Renal pelvis (tissue), 4 donors: Measurements from ENCODE around the gene PTX4. TPM values are rescaled to one million over a fixed set of nuclear protein-coding genes. Genes with fewer than 3 reads are reported as not detected.
"Not testable (repeated sequence)": the region's sequence is repeated elsewhere in the genome, so short reads cannot be mapped to it uniquely, and the experiment has no call there.

ENCODE experiments used
- DNase-seq: peaks from one replicate; pipeline ENCODE4 v3.0.0-alpha.2; 2013
- polyA plus RNA-seq, 3 donors: library from polyadenylated mRNA; unstranded; fragments of 120-200 nt; gene quantifications; one replicate each; pipeline ENCODE4 v1.2.1, GENCODE V29; 2013; ENCODE audit not compliant: insufficient read length in 3 of 3

Gene PTX4
- polyA plus RNA-seq, 3 donors, result not detected

DNA sequence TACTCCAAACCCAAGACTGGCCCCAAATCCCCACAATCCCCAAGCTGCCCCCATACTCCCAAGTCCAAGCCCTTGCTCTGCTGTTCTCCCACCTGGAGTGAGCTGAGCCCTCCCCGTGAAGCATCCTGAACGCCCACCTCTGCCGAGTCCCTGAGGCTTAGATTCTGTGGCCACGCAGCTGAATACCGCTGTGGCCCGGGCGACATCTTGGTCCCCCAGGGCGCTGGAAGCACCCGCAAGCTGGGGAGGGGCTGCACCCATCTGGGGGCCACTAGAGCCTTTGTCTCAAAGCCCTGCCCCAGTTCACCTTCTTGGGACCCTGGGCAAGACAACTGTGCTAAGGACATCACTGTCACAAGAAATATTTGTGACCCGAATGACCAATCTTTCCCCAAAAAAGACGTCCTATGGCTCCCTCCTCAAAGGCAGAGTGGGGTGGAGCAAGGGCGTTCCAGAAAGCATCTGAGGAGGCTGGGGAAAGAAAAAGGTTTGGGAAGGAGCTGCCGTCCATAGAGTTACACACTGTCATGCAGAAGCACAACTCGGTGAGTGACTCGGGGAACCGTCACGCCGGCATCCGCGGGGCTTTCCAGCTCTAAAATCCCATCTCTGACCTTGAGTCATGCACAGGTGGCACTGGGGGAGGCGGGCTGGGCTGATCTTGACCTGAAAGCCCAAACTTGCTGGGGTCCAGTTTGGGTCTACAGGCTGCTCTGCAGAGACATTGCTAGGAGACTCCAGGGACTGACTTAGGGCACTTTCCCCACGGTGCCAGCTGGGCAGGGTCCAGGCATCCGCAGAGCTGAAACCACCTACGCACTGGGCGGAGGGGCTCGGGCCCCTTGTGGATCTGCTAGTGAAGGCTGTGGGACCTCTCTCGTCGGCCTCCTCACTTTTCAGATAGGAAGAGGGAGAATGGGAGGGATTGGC is 6.6 kb downstream of the PTX4 start:
- no peak for DNase-seq

DNA sequence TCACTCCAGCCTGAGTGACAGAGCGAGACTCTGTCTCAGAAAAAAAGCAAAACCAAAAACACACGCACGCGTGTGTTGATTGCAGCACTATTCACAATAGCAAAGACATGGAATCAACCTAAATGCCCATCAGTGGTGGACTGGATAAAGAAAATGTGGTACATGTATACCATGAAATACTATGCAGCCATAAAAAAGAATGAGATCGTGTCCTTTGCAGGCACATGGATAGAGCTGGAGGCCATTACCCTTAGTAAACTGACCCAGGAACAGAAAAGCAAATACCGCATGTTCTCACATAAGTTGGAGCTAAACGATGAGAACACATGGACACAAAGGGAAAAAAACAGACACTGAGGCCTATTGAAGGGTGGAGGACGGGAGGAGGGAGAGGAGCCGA is 9.8 kb downstream of the PTX4 start:
- DNase-seq, result not testable (repeated sequence)

DNA sequence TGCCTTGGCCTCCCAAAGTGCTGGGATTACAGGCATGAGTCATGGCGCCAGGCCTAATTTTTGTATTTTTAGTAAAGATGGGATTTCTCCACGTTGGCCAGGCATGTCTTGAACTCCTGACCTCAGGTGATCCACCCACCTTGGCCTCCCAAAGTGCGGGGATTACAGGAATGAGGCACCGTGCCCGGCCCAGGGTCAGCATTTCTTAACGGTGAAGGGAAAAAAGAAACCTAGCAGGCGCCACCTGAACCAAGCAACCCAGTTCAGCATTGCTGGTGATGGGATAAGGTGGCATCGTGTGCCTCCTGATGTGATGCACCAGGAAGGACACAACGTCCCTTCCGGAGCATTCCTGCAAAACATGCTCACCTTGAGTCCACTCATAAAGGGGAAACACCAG is 11.7 kb downstream of the PTX4 start:
- DNase-seq, result no peak

DNA sequence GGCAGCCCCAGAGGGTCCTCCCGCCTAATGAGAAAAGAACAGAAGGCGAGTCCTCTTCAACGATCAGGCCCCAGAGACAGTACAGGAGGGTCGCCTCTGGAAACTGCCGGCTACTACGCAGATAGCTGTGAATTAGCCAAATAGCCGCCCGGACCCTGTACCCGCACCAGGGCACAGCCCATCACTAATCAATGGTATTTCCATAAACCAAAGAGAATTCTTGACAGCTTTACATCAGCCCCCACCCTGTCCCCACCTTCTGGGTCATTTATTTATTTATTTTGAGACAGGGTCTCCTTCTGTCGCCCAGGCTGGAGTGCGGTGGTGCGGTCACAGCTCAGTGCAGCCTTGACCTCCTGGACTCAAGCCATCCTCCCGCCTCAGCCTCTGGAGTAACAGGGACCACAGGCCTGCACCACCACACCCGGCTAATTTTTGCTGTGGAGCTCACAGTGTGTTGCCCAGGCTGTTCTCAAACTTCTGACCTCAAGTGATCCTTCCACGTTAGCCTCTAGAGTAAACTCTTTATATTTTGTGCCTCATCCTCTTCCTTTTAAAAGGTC is 13.1 kb downstream of the PTX4 start:
- DNase-seq, result no peak

- peak; percentile 83 for DNase-seq
Measured at GRCh38 chr16:1474796-1475551, 13.8 kb downstream of the PTX4 start, which contains the start of gene CLCN7. Gene CLCN7 (minus strand): TSS chr16:1475028. CDS start chr16:1474974, 54 bp downstream.

DNA sequence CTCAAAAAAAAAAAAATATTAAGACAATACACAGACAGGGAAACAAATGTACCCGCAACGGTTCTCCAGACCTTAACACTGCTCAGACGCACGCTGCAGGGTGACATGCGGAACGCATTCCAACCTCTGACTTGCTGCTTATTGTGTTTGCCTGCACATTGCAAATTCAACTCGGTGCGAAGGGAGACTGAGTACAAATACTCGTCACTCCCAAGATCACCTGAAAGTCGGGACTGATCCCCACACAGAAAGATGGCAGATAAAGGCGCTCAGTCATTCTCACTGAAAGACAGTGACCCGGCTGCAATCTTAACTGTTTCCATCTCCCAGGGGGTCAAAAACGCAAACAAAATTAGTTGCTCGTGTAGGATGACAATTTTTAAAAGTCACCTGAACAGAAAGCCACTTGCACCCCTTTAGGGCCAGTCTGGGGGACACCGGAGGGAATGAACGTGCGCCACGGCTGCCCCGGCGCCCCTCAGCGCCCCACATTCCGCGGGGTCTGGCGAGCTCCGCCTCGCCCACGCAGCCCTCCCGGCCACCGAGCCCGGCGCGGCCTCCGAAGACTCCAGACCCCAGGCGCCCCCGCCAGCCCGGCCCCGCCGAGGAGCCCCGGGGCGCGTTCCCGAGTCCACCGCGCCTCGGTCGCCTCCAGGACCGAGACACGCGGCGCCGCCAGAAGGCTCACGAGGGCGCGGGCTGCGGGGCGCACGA is 14.5 kb downstream of the PTX4 start:
- no peak for DNase-seq

DNA sequence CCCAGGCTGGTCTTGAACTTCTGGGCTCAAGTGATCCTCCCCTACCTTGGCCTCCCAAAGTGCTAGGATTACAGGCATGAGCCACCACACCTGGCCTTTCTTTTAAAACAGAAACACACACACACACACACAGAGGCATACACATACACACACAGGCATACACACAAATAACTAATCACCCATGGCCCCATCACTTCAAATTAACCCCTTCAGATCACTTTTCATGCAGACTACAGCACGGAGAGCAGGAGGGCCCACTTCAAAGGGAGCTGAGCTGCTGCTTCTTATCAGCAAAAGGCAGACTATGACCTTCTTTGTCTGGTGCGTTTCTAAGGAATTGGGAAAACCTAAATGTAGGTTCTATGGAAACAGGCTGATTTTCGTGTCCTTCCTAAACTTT is 15.8 kb downstream of the PTX4 start:
- DNase-seq, result no peak

DNA sequence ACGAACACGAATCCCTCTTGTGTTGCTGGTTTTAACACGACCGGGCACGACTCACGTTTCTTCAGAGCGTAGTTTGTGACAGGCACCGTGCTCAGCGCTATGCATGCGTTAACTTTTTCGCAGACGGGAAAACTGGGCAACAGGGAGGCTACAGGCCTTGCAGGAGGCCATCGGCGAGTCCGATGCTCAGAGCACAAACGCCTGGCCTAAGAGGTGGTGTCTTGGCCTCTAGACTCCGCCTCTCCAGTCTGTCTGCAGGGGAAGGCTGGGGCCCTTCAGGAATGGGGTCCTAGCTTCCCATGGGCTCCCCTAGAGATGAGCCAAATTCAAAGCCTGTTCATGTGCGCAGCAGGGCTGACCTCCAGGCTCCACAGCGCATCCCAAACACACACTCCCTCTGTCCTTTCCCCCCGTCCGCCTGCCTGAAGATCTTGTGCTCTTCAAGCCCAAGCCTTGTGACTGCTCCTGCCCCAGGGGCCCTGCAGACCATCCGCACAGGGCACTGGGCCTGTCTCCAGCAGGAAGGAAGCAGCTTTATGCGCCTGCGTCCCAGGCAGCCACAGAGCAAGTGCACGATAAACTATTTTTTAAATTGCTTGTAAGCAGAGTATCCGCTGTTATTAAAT is 17.1 kb downstream of the PTX4 start:
- no peak for DNase-seq

DNA sequence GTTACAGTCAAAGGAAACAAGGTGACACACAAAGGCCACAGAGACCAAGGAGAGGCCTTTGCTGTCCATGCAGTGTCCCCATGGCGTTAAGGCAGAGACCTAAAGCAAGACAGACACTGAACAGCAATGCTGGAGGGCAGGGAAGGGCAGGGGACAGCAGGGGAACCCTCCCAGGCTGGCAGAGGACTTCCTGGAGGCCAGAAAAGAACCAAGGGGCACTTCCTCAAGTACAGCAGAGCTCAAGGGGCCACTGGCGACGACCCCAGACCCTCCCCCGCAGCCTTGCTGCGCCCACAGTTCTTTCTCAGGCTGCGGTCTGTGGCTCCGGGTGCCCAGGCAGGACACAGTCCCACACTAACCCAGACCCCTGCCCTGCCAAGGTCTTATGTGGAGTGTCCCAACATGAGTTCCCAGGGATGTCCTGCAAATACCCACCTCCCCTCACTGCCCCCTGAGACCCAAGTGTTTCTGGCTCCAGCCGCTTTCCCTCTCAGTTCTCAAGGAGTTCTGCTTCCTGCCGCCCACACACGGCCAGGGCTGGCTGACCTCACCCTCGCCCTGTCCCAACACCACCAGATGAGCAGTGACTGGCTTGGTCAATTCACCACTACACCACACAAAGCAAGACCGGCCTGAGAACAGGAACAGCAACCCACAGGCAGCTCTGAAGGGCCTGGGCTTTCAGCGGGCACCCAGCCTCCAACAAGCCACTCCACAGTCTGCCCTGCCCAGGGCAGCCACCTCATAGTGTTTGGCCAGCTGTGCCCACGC is 18.1 kb downstream of the PTX4 start:
- DNase-seq, result no peak

DNA sequence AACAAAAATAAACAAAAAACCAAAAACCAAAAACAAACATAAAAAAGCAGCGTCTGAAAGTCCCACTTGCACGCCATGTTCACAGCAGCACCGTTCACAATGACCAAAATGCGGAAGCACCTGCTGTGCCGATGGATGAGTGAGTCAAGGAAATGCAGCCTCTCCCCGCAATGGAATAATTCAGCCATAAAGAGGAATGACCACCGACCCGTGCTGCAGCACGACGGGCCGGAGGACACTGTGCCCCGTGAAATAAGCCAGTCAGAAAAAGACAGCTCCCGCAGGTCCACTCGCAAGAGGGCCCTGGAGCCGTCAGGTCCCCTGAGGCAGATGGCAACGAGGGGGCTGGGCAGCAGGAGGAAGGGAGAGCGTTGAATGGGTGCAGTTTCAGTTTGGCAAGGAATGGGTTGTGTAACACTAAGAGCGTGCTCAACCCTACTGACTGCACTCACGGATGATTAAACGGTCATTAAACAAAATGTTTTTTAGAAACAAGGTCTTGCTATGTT is 19.0 kb downstream of the PTX4 start:
- DNase-seq, result no peak

DNA sequence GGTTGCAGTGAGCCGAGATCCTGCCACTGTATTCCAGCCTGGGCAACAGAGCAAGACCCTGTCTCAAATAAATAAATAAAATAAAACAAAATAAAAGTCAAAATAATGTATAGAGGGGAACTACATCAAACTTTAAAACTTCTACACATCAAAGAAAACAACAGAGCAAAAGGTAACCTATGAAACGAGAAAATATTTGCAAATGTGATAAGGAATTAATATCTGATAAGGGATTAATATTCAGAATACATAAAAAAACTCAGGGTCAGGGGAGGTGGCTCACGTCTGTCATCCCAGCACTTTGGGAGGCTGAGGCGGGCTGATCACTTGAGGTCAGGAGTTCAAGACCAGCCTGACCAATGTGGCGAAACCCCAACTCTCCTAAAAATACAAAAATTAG is 19.6 kb downstream of the PTX4 start:
- DNase-seq, result not testable (repeated sequence)

DNA sequence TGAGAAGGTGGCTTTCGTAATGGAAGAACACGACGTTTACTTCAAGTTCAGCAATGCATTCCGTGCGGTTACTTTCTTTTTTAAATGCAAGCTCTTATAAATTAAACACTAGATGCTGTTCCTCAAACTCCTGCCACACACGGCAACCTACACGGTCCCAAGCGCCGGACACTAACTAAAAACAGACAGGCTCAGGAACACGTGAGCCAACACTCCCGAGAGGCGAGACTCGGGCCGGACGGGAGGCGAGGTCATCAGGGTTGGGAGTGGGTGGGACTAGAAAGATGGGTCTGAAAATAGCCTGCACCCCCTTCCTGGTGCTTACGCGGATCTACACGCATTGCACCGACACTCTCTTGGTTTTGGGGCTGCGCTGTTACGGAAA is 20.3 kb downstream of the PTX4 start:
- DNase-seq, result no peak

DNA sequence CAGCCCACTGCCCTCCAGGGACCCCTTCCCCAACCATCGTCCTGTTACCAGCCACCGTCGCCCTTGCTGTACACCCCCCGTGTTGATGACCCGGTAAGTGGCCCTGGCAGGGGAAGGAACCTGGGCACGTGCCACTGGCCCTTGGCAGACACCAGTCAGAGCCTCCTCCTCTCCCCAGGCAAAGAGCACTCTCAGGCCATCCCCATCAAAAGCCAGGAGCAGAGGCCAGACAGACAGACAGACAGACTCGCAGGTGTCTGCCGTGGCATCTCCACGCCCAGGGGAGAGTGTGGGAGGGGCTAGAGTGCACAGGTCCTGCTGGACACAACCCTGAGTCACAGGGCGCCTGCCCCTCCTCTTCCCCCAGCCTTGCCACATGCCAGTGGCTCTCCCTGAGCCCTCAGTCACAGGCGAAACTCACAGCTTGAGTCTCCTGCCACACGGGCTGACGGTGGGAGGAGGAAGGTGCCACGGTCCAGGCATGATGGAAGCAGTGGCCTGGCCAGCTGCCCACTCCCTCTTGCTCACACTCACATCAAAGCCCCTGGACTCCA is 21.7 kb downstream of the PTX4 start:
- no peak for DNase-seq

DNA sequence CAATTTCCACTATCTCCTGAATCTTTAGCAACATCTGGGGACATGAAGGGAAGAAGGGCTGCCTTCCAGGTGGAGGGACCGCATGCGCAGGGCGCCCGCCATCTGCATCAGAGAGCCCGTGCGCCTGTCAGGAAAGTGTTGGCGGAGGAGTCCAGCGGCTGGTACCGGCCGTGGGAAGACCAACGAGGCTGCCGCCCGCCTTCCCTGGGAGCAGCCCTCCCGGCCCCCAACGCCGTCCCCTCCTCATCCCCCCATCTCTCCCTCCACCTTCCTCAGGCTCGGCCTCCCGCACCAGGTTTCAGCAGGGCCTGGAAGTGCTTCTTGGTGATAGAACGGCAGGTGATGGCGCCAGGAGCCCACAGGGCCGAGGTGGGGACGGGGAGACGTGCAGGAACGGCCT is 22.7 kb downstream of the PTX4 start:
- DNase-seq, result no peak

DNA sequence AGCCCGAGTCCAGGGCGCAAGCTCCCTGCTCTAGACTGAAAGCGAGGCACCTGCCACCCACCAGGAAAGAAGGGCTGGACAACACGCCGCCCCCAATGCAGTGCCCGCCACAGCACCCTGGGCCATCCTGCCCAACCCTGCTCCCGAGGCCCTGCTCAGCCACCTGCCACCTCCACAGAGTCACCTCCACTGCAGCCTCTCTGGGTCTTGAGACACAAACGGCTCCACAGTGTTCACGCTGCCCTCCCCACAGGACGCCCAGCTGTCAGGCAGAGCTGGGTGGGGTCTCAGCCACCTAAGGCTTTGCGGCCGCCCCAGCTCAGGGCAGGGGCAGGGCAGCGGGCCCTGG is 23.2 kb downstream of the PTX4 start:
- DNase-seq, result no peak

DNA sequence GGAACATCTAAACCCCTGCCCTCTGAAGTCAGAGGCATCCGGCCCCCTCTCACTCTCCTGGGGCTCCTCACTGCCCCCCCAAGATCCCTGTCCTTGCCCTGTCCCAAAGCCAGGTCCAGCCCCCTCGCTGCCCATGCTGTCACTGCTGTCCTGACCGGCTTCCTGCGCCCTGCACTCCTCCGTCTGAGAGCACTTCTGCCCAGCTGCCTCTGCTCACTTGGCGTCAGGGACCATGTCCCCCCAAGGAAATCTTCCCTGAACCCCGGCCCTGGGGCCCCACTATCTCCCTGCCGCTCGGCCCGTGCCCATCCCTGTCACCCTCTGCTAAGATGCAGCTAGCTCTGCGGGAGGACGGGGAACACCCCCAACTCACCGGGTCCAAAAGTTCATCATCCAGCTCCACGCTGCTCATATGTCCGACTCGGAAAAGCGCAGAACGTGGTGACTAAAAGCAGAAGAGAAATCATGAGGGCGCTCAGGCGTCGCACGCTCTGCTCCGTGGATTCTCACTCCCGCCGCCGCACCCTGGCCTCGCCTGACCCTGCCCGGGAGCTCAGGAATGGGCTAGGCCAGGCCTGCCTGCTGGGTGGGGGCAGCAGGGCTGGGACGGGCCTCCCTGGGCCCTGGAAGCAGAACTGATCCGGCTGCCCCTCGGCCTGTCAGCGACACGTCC is 23.7 kb downstream of the PTX4 start:
- no peak for DNase-seq

GRCh38 chr16:1464196-1464893 is 24.4 kb downstream of the PTX4 start:
- DNase-seq, result no peak

DNA sequence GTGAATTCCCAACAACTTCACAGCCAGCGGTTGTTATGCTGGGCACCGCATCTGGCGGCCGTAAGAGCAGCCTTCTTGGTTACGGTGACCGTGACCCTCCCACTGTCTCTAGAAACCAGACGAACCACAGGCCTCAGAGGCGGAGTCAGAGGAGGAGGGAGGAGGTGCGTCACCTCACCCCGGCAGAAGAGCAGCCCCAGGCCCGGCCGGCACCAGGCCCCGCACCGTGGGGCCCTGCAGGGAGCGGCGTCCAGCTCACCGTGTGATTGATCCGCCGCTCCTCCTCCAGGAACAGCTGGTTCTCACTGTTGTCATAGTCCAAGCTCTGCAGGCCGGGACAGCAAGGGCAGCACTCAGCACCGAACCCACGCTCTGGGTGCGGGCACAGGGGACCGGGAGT is 27.6 kb downstream of the PTX4 start:
- no peak for DNase-seq

GRCh38 chr16:1460602-1461138 is 28.1 kb downstream of the PTX4 start:
- no peak for DNase-seq
